ENCODE results near the gene XRCC5.

The XRCC5 gene

GRCh38 chr2:216086207-216086893 is 22.8 kb upstream of the XRCC5 start:
- no peak for DNase-seq

- DNase-seq: no peak
Observed at GRCh38 chr2:216090369-216090786, 18.8 kb upstream of the XRCC5 start.

DNA sequence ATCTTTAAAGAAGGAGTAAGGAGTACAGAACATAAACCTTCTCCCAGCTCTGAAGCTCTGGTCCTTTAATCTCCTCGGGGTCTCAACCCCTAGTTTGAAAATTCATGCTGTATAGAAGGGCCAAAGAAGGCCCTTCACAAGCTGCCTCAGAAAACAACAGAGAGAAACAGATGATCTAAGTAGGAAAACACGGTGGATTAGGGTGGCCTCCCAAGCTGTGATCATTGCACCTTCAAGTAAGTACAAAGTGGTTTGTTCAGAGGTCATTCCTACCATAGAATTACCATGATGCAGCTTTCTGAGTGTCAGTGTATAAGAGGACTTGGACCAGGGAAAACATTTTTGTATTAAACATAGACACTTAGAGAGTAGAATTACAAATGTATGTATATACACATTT is 16.5 kb upstream of the XRCC5 start:
- no peak for DNase-seq

DNA sequence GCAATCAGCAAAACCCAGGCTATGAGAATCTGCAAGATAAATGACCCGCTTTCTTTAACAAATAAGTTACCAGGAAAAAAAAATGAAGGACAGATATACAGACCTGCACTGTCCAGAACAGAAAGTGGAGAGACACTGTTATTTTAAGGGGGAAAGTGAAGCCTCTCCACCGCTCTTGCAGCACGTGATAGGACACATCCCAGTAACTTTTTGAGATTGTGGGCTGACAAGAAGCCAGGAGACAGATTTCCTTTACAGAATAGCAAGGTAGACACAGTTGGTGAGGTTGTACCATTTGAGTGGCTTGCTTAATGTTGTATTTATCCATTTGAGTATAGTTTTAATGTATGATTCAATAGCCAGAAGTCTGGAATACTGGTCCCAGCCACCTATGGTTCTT is 14.4 kb upstream of the XRCC5 start:
- no peak for DNase-seq

GRCh38 chr2:216098421-216099334 is 10.5 kb upstream of the XRCC5 start:
- DNase-seq: no peak

DNA sequence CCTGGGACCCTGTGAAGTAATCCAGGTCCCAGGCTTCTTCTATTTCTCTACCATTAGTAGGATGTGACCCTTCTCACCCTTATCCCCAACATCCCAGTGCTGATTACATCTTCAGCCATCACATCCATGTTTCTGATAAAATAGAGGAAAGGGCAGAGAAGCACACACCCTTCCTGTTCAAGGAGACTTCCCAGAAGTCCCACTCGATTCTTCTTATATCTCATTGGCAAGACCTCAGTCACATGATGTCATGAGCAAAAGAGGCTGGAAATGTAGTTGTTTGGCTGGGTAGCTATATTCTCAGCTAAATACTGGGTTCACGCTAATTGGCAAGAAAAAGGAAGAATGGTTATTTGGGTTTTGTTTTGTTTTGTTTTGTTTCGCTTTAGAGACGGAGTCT is 8.0 kb upstream of the XRCC5 start:
- DNase-seq: no peak

DNA sequence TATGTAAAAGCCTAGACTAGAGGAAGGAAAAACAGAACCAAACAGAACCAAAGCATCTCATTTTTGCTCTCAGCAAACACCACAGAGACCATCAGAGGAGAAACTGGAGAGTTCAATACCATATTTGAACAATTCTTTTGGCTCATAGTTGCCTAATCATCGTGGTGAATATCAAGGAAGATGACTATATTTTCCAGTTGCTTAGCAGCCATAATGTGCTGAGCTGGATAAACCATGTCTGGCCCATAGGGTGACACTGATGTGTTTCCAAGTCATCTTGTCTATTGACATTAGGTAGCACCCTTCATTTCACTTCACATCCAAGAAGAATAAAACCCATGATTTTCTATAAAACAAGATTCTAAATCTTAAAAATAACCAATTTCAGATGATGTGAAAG is 5.9 kb upstream of the XRCC5 start:
- DNase-seq: no peak

GRCh38 chr2:216104691-216105090 is 4.5 kb upstream of the XRCC5 start:
- DNase-seq: no peak

- DNase-seq: no peak
Observed at GRCh38 chr2:216107320-216107719, 1.8 kb upstream of the XRCC5 start.

DNA sequence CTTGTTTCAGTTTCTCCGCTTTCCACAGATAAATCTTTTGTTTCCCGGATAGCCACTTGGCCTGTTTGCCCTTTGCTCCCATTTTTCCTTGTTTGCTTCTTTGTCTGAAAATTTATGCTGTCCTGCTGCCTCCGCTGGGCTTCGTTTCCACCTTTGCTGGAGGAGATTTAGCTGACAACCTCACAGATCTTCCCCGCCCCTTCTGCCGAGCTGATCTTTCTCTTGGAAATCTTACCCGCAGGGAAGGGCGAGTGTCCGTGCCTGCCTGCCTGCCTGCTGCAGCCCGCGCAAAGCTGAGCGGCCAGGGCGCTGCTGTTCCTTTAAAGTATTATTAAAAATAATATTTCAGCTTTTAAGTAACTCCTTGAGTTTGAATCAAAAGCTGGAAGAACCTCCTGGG is 1.4 kb upstream of the XRCC5 start:
- DNase-seq: no peak

DNA sequence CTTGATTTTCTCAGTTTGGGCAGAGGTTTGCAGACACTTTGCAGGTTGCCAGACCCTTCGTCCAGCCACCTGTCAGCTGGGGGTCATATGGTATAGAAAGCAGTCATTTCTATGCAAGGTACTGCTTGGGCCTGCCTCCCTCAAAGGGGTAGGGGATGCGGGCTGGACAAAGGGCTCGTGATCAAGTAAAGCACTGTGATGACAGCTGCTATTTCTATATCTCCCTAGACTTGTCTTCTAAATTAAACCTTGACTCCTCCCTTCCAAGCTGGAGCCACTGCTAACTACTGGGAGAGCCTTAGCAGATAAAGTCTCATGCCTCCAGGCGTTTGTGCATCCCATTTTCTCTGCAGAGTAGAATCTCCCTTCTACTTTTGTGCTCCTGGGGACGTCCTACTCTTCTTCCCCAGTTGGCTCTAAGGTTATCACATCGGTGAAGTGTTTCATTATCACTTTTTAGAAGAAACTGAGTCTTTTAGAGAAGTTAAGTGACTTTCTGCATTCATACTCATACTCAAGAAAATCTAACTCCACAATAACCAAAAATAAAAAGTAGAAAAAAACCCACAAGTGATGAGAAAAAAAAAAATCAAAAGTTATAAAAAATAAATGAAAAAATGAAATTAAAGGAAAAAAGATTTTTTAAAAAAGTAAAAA is 710 bp upstream of the XRCC5 start:
- no peak for DNase-seq

DNA sequence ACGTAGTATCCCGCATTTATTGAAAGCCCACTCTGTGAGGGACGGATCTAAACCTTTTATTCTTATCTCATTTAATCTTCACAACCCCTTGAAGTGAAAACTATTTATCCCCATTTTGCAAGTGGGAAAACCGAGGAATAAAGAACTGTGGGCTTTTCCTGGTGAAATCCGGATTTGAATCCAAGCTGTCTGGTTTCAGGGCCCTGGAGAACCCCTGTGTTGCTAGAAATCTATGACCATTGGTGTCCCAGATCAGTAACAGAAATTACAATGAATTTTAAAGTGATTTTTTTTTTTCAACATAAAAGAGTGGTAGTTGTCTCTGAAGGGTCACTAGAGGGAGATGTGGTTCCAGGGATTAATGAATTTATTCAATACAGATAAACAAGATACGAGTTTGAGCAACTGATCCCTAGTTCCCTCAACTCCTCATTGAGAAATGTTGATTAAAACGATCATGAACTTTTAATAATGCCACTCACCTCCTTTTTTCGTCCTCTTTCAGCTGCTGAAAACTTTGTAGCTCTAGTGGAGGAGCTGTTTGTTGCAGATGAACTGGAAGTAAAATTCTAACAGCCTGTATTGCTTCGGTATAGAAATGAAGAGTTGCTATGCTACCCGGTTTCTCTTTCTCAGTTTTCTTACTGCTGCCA is 940 bp downstream of the XRCC5 start:
- peak; percentile 32 to 50 for DNase-seq

- no peak for DNase-seq
Observed at GRCh38 chr2:216110620-216111019, 1.5 kb downstream of the XRCC5 start.

DNA sequence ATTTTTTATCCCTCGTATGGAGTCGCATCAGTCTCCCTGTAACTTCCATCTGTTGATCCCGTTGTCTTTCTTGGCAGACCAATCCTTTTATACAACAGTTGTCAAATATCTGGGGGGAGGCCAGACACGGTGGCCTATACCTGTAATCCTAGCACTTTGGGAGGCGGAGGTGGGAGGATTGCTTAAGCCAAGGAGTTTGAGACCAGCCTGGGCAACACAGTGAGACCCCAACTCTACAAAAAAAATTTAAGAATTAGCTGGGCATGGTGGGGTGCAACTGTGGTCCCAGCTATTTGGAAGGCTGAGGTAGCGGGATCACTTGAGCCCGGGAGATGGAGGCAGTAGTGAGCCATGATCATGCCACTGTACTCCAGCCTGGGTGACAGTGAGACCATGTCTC is 2.0 kb downstream of the XRCC5 start:
- DNase-seq: no peak

DNA sequence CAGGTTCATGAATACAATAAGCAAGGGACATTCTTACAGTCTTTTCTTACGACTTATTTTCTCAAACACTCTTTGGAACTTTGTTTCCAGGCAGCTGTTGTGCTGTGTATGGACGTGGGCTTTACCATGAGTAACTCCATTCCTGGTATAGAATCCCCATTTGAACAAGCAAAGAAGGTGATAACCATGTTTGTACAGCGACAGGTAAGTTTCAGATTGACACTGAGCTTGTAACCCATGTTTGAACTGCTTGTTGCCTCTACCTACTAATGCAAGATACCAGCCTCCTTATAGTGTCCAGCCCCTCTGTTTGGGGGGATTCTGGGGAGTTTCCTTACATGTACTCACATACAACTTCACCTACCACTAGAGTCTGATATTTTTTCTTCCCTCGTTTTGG is 3.8 kb downstream of the XRCC5 start:
- DNase-seq: no peak

DNA sequence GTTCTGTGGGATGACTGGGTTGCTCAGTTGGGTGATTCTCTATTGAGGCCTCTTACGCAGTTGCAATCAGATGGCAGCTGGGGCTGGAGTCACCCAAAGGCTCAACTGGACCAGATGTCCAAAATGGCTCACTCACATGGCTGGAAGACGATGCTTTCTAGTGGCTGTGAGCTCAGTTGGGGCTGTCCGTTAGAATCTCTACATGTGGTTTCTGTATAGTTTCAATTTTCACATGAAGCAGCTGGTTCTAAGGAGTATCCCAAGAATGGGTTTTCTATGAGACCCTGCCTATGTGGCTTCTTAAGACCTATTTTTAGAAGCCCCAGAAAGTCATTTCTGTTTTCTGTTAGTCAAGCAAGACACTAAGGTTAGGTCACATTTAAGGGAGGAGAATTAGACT is 4.4 kb downstream of the XRCC5 start:
- DNase-seq: no peak

- DNase-seq: no peak
Observed at GRCh38 chr2:216114382-216114713, 5.2 kb downstream of the XRCC5 start.

- peak; percentile 85 to 89 for DNase-seq
Observed at GRCh38 chr2:216114714-216115531, 5.8 kb downstream of the XRCC5 start.

GRCh38 chr2:216116418-216116817 is 7.3 kb downstream of the XRCC5 start:
- DNase-seq: no peak

GRCh38 chr2:216117561-216118340 is 8.6 kb downstream of the XRCC5 start:
- DNase-seq: no peak

DNA sequence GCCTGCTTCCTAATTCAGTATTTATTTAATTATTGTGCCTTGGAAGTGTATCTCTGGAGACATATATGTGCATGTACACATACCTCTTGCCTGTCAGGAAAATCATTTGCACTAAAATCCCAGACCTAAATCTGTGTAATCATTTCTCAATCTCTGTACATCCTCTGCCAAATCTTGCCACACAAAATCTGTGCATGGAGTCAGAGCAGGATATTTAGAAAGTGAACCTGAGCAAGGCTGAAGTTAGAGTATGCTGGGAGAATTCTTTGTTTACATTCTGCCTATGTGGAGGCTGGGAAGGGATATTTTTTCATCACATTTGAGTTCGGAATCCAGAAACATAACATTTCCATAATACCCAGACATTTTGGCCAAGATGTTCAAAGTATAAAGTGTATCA is 9.3 kb downstream of the XRCC5 start:
- no peak for DNase-seq

DNA sequence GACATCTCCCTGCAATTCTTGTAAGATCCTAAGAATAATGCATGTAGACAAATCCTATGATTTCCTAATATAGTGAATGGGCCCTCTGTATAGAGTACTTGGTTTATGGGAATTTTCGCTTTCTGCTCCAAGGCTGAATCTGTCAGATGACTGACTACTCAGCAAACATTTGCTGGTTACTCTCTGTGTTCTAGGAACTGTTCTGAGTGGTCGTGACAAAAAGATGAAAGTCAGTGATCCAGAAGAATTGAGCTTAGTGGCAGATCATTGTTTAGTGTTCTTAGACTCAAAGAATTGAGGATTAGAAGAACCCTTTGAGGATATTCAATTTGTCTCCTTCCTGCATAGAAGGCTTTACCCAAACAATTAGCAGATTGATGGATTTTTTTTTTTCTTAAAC is 10.0 kb downstream of the XRCC5 start:
- no peak for DNase-seq
